ENCODE data around the gene ITPK1. TPM values are rescaled to one million over a fixed set of nuclear protein-coding genes. Genes with fewer than 3 reads are reported as not detected.

ITPK1 gene
- total and polyA plus RNA-seq, 10 of the 15 experiments (the other 5 are each of a cell fraction or from before 2014, with no cell fraction given) = 1.3 to 73.2 (median 27.0) TPM

GRCh38 chr14:92928258-92928629 lies 187.5 kb downstream of the ITPK1 start:
- DNase-seq (ENCODE audit: low read depth, low spot score) = no peak
- Histone ChIP-seq H3K27ac (ENCODE audit: control insufficient read depth, insufficient read depth) (no peak overlapping the region), H4K20me1 (ENCODE audit: control insufficient read depth, insufficient read depth) (no peaks in the 10 kb centered on the region), H3K9me3 (replicated peaks; ENCODE audit: control insufficient read depth, insufficient read depth, low read length) (no peaks in the 10 kb centered on the region), H3K4me2 (ENCODE audit: control insufficient read depth, insufficient read depth) (no peak overlapping the region), H3K27me3 (replicated peaks in 1 of 2; ENCODE audit: control insufficient read depth in 2 of 2, insufficient read depth in 2 of 2, low read length in 1 of 2) (no peaks in the 10 kb centered on the region), H3K4me3 (no peak overlapping the region), H3K4me1 (ENCODE audit: control insufficient read depth, insufficient read depth, low read length) (no peaks in the 10 kb centered on the region; the same call in 1 of the 2 replicates), H3K9ac (ENCODE audit: control insufficient read depth, insufficient read depth, low read length) (no peak overlapping the region), H3K79me2 (ENCODE audit: control insufficient read depth, insufficient read depth, low read length) (no peaks in the 10 kb centered on the region), H3K36me3 (ENCODE audit: control insufficient read depth in 2 of 2, insufficient read depth in 2 of 2, low read length in 1 of 2) (no peaks in the 10 kb centered on the region), H2AFZ (ENCODE audit: control insufficient read depth, low read depth, low read length) (no peak overlapping the region)
- ChIA-PET RAD21 (ENCODE audit: unreplicated experiment) (no interaction called here), CTCF (no interaction called here), SMC1A (ENCODE audit: uncharacterized antibody, unreplicated experiment) (no interaction called here), POLR2A (no interaction called here)
- ATAC-seq = no peak
- no peak for FAIRE-seq
- WGBS (ENCODE audit: insufficient coverage, insufficient replicate concordance, low lambda C conversion rate, missing lambda C conversion rate) = 22% methylated on average over 3 of the region's 3 CpGs
- BruUV-seq (replicated peaks) = no TSS peak
- in situ Hi-C loops (cut with MboI) (no loop called here), intact Hi-C loops (cut with micrococcal nuclease; ENCODE audit: unreplicated experiment) (no loop called here)
- TF ChIP-seq CBX3 (IDR thresholded peaks at IDR 0.05; ENCODE audit: borderline replicate concordance, low read depth) (no peak), KAT2A (conservative IDR thresholded peaks at IDR 0.05; ENCODE audit: control insufficient read depth, low read depth, low read length) (no peak), FOS (IDR thresholded peaks at IDR 0.05; ENCODE audit: borderline replicate concordance, extremely low read depth, insufficient read length) (no peak), REST (IDR thresholded peaks at IDR 0.05; ENCODE audit: low read depth, low read length) (no peak), CEBPB (IDR thresholded peaks at IDR 0.05; ENCODE audit: borderline replicate concordance in 1 of 2, low read depth in 2 of 2, low read length in 2 of 2) (no peak), ZNF207 (IDR thresholded peaks at IDR 0.05; ENCODE audit: borderline replicate concordance) (no peak), ATF2 (IDR thresholded peaks at IDR 0.05; ENCODE audit: low read length) (no peak), BCL11A (IDR thresholded peaks at IDR 0.05; ENCODE audit: low read depth, low read length) (no peak), ZNF24 (IDR thresholded peaks at IDR 0.05) (no peak), DPF2 (IDR thresholded peaks at IDR 0.05) (no peak), PML (IDR thresholded peaks at IDR 0.05; ENCODE audit: low read length) (no peak), RELA (IDR thresholded peaks at IDR 0.05; ENCODE audit: borderline replicate concordance, partially characterized antibody) (no peak), ZNF592 (IDR thresholded peaks at IDR 0.05) (no peak)
- TF ChIP-seq, protein P1, sequence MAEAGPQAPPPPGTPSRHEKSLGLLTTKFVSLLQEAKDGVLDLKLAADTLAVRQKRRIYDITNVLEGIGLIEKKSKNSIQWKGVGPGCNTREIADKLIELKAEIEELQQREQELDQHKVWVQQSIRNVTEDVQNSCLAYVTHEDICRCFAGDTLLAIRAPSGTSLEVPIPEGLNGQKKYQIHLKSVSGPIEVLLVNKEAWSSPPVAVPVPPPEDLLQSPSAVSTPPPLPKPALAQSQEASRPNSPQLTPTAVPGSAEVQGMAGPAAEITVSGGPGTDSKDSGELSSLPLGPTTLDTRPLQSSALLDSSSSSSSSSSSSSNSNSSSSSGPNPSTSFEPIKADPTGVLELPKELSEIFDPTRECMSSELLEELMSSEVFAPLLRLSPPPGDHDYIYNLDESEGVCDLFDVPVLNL (IDR thresholded peaks at IDR 0.05; ENCODE audit: low read depth, low read length) = no peak

Measured in GM12878 (cell line).